Parathyroid adenoma (tissue), 2 donors: Measurements from ENCODE around the gene RPA1.

Experiments used
- H2AFZ ChIP-seq: fragments of 300-600 bp; sonication (generic); one replicate; pipeline ENCODE4 v1.7.0; 2017; ENCODE audit warnings: antibody characterized with exemption, mild to moderate bottlenecking
- H3K27ac ChIP-seq: fragments of 300-600 bp; sonication (generic); one replicate; pipeline ENCODE4 v1.7.0; 2017
- H3K27me3 ChIP-seq: fragments of 300-600 bp; sonication (generic); one replicate; pipeline ENCODE4 v1.7.0; 2017; ENCODE audit warnings: low read length; ENCODE audit not compliant: control insufficient read depth, insufficient read depth
- H3K36me3 ChIP-seq: fragments of 300-600 bp; sonication (generic); one replicate; pipeline ENCODE4 v1.7.0; 2017; ENCODE audit warnings: low read length; ENCODE audit not compliant: control insufficient read depth, insufficient read depth
- H3K4me1 ChIP-seq: fragments of 300-600 bp; sonication (generic); one replicate; pipeline ENCODE4 v1.7.0; 2017; ENCODE audit warnings: control low read depth
- H3K4me2 ChIP-seq: fragments of 300-600 bp; sonication (generic); one replicate; pipeline ENCODE4 v1.7.0; 2017; ENCODE audit warnings: low read length
- H3K4me3 ChIP-seq: fragments of 300-600 bp; sonication (generic); one replicate; pipeline ENCODE4 v1.7.0; 2017; ENCODE audit warnings: low read depth, low read length
- H3K79me2 ChIP-seq: fragments of 300-600 bp; sonication (generic); one replicate; pipeline ENCODE4 v1.7.0; 2017; ENCODE audit warnings: control low read depth
- H3K9ac ChIP-seq: fragments of 300-600 bp; sonication (generic); one replicate; pipeline ENCODE4 v1.7.0; 2017; ENCODE audit warnings: mild to moderate bottlenecking
- H3K9me3 ChIP-seq: fragments of 300-600 bp; sonication (generic); one replicate; pipeline ENCODE4 v1.7.0; 2017; ENCODE audit warnings: low read length; ENCODE audit not compliant: control insufficient read depth
- CTCF ChIP-seq: fragments of 300-600 bp; sonication (generic); IDR thresholded peaks from one replicate; pipeline ENCODE4 v1.7.0; 2017; ENCODE audit warnings: antibody characterized with exemption, mild to moderate bottlenecking
- donor health status: primary hyperparathyroidism.

The RPA1 gene

GRCh38 chr17:1912146-1912545 is 82.3 kb downstream of the RPA1 start:
- no peak for TF ChIP-seq CTCF
- H3K9me3 ChIP-seq = no peaks in the 10 kb centered on the region
- no peak overlapping the region for H2AFZ ChIP-seq
- no peak overlapping the region for H3K27ac ChIP-seq
- H3K4me1 ChIP-seq = peaks cover 6% of the 10 kb centered on the region
- H3K4me2 ChIP-seq = no peak overlapping the region
- H3K79me2 ChIP-seq = no peaks in the 10 kb centered on the region
- H3K9ac ChIP-seq = no peak overlapping the region
- H3K27me3 ChIP-seq = no peaks in the 10 kb centered on the region
- H3K4me3 ChIP-seq = no peak overlapping the region
- H3K36me3 ChIP-seq = no peaks in the 10 kb centered on the region

- no peaks in the 10 kb centered on the region for H3K79me2 ChIP-seq
- H3K9me3 ChIP-seq = no peaks in the 10 kb centered on the region
- no peaks in the 10 kb centered on the region for H3K27me3 ChIP-seq
- TF ChIP-seq CTCF = no peak
- H3K27ac ChIP-seq = no peak overlapping the region
- no peaks in the 10 kb centered on the region for H3K36me3 ChIP-seq
- H3K4me3 ChIP-seq = no peak overlapping the region
- H3K4me2 ChIP-seq = no peak overlapping the region
- H2AFZ ChIP-seq = no peak overlapping the region
- H3K9ac ChIP-seq = no peak overlapping the region
- no peaks in the 10 kb centered on the region for H3K4me1 ChIP-seq
Measured at GRCh38 chr17:1913702-1914101, 83.9 kb downstream of the RPA1 start.

GRCh38 chr17:1914661-1915083 is 84.9 kb downstream of the RPA1 start:
- H3K4me3 ChIP-seq = no peak overlapping the region
- no peaks in the 10 kb centered on the region for H3K4me1 ChIP-seq
- TF ChIP-seq CTCF = no peak
- H3K36me3 ChIP-seq = no peaks in the 10 kb centered on the region
- H3K9me3 ChIP-seq = no peaks in the 10 kb centered on the region
- no peak overlapping the region for H3K4me2 ChIP-seq
- H3K79me2 ChIP-seq = no peaks in the 10 kb centered on the region
- no peaks in the 10 kb centered on the region for H3K27me3 ChIP-seq
- H3K9ac ChIP-seq = no peak overlapping the region
- H2AFZ ChIP-seq = no peak overlapping the region
- H3K27ac ChIP-seq = no peak overlapping the region

GRCh38 chr17:1915889-1916288 is 86.1 kb downstream of the RPA1 start:
- H3K36me3 ChIP-seq = no peaks in the 10 kb centered on the region
- H3K27ac ChIP-seq = no peak overlapping the region
- no peak overlapping the region for H3K4me2 ChIP-seq
- no peak overlapping the region for H2AFZ ChIP-seq
- H3K9ac ChIP-seq = no peak overlapping the region
- no peak overlapping the region for H3K4me3 ChIP-seq
- no peak for TF ChIP-seq CTCF
- no peaks in the 10 kb centered on the region for H3K4me1 ChIP-seq
- H3K27me3 ChIP-seq = no peaks in the 10 kb centered on the region
- H3K79me2 ChIP-seq = no peaks in the 10 kb centered on the region
- no peaks in the 10 kb centered on the region for H3K9me3 ChIP-seq

- Histone ChIP-seq H3K4me1 (no peaks in the 10 kb centered on the region), H3K9ac (no peak overlapping the region), H3K27ac (no peak overlapping the region), H3K27me3 (no peaks in the 10 kb centered on the region), H3K79me2 (no peaks in the 10 kb centered on the region), H2AFZ (no peak overlapping the region), H3K4me3 (no peak overlapping the region), H3K36me3 (no peaks in the 10 kb centered on the region), H3K9me3 (no peaks in the 10 kb centered on the region), H3K4me2 (no peak overlapping the region)
- no peak for TF ChIP-seq CTCF
Measured at GRCh38 chr17:1916316-1916715, 86.5 kb downstream of the RPA1 start.
